K562 (cell line): ENCODE results near the gene DDAH1. TPM values are rescaled to one million over a fixed set of nuclear protein-coding genes. Genes with fewer than 3 reads are reported as not detected.

Experiments
- ATAC-seq: fragments of 200-7000 bp; cut with Tn5 transposase; 3 replicates; pipeline ENCODE4 v1.9.1; 2020; ENCODE audit warnings: moderate library complexity
- BruUV-seq: library from RNA; stranded (reverse); fragments of 400-500 nt; replicated peaks from 2 replicates; lab custom pipeline; 2021; lab: Mats Ljungman, UMichigan
- CTCF ChIA-PET: fragments of 300-600 bp; formaldehyde crosslinking; extraction: SDS; loops from one replicate; lab custom pipeline; 2021; ENCODE audit warnings: low intra/inter-chr PET ratio; lab: Yijun Ruan, JAX
- POLR2A ChIA-PET: fragments of 300-600, 350-650 bp; sonication (Branson Sonifier 250); formaldehyde crosslinking; extraction: SDS; loops from one replicate; lab custom pipeline; 2021; ENCODE audit warnings: antibody characterized with exemption, inconsistent platforms; lab: Yijun Ruan, JAX
- DNase-seq, 4 experiments: peaks; one replicate each; pipeline versions ENCODE4 v3.0.0 to v3.0.0-alpha.2; 2011 to 2018; ENCODE audit warnings: low spot score in 3 of 4, mixed read lengths in 3 of 4; ENCODE audit errors: extremely low read depth in 1 of 4
- FAIRE-seq: peaks from 2 replicates; lab custom pipeline; 2011; peaks lifted over from hg19 to GRCh38; lab: Jason Lieb, UNC
- H2AFZ ChIP-seq: 2 replicates; pipeline ENCODE4 v1.6.0; 2011; ENCODE audit warnings: low read depth, low read length, control low read depth, inconsistent platforms
- H3K27ac ChIP-seq: fragments of 200-600 bp; 3 replicates; pipeline ENCODE4 v1.8.0; 2011; ENCODE audit warnings: low read depth, mild to moderate bottlenecking, control low read depth, inconsistent platforms, low read length, moderate library complexity, mixed read lengths; ENCODE audit errors: extremely low read depth
- H3K27me3 ChIP-seq, 2 experiments: fragments of 300-600 bp in 1 of 2; 2 replicates in 1 of 2; 3 replicates in 1 of 2; pipeline versions ENCODE4 v1.6.0 to v1.8.0; 2011; ENCODE audit warnings: inconsistent platforms in 2 of 2, low read length in 2 of 2, mild to moderate bottlenecking in 1 of 2, mixed read lengths in 1 of 2, moderate library complexity in 1 of 2; ENCODE audit not compliant: control insufficient read depth in 2 of 2, insufficient read depth in 2 of 2
- H3K36me3 ChIP-seq: fragments of 300-600 bp; 3 replicates; pipeline ENCODE4 v1.8.0; 2011; ENCODE audit warnings: mild to moderate bottlenecking, low read length, inconsistent platforms; ENCODE audit not compliant: control insufficient read depth, insufficient read depth
- H3K4me1 ChIP-seq, 2 experiments: fragments of 200-600 bp in 1 of 2; replicated peaks in 1 of 2; 2 replicates in 1 of 2; 3 replicates in 1 of 2; pipeline versions ENCODE4 v1.5.1 to v1.8.0; 2011; ENCODE audit warnings: inconsistent platforms in 2 of 2, low read length in 2 of 2, mild to moderate bottlenecking in 1 of 2, mixed read lengths in 1 of 2, moderate library complexity in 1 of 2; ENCODE audit not compliant: control insufficient read depth in 2 of 2, insufficient read depth in 2 of 2
- H3K4me2 ChIP-seq: 2 replicates; pipeline ENCODE4 v1.6.1; 2011; ENCODE audit warnings: low read length, control low read depth, inconsistent platforms, mixed read lengths; ENCODE audit not compliant: insufficient read depth
- H3K4me3 ChIP-seq: fragments of 200-600 bp; sonication (generic), shearing (Covaris generic); 2 replicates; pipeline ENCODE4 v1.5.1; 2016; ENCODE audit warnings: control low read depth, inconsistent platforms
- H3K79me2 ChIP-seq: fragments of 200-600 bp; 3 replicates; pipeline ENCODE4 v1.8.0; 2011; ENCODE audit warnings: low read length, inconsistent platforms; ENCODE audit not compliant: control insufficient read depth, insufficient read depth
- H3K9ac ChIP-seq, 2 experiments: 2 replicates each; pipeline versions ENCODE4 v1.6.0 to v1.6.1; 2011; ENCODE audit warnings: low read depth in 2 of 2, low read length in 2 of 2, control low read depth in 1 of 2, inconsistent platforms in 1 of 2, mild to moderate bottlenecking in 1 of 2, mixed read lengths in 1 of 2; ENCODE audit not compliant: insufficient read depth in 1 of 2
- H3K9me1 ChIP-seq: one replicate; pipeline ENCODE4 v1.6.0; 2011; ENCODE audit warnings: inconsistent platforms, mild to moderate bottlenecking, low read length, moderate library complexity; ENCODE audit not compliant: control insufficient read depth, insufficient read depth
- H3K9me3 ChIP-seq: replicated peaks from 2 replicates; pipeline ENCODE4 v1.5.1; 2011; ENCODE audit warnings: low read depth, low read length, inconsistent platforms; ENCODE audit not compliant: control insufficient read depth, insufficient read depth
- H4K20me1 ChIP-seq: replicated peaks from 2 replicates; pipeline ENCODE4 v1.6.1; 2011; ENCODE audit warnings: low read length, inconsistent platforms, mixed read lengths; ENCODE audit not compliant: control insufficient read depth, insufficient read depth
- CHCHD3 ChIP-seq: fragments of 250-450 bp; sonication (Bioruptor Pico); IDR thresholded peaks from 2 replicates; pipeline ENCODE4 v2.1.2; 2022; ENCODE audit warnings: mild to moderate bottlenecking
- ELF2 ChIP-seq: fragments of 250-450 bp; sonication (Bioruptor Pico); IDR thresholded peaks from 2 replicates; pipeline ENCODE4 v1.5.0; 2021; ENCODE audit warnings: mild to moderate bottlenecking
- FOXJ3 ChIP-seq: sonication (generic); formaldehyde crosslinking; IDR thresholded peaks from 2 replicates; pipeline ENCODE4 v1.4.0; 2020; ENCODE audit warnings: mild to moderate bottlenecking, missing genetic modification reagents
- NFE2L1 ChIP-seq: fragments of 450-650 bp; IDR thresholded peaks from 2 replicates; pipeline ENCODE4 v1.6.1; 2016; ENCODE audit warnings: missing genetic modification characterization, low read depth, mild to moderate bottlenecking, missing compliant biosample characterization, moderate library complexity, borderline replicate concordance
- PHF20 ChIP-seq: fragments of 450-650 bp; IDR thresholded peaks from 2 replicates; pipeline ENCODE4 v1.6.1; 2018; ENCODE audit not compliant: partially characterized antibody
- RNF219 ChIP-seq: fragments of 250-450 bp; sonication (Bioruptor Pico); IDR thresholded peaks from 2 replicates; pipeline ENCODE4 v1.5.0; 2022; ENCODE audit warnings: mild to moderate bottlenecking
- SPI1 ChIP-seq: IDR thresholded peaks from 2 replicates; pipeline ENCODE4 v1.6.1; 2011; ENCODE audit warnings: low read depth, low read length, control low read depth, borderline replicate concordance
- TFAM ChIP-seq: fragments of 250-450 bp; sonication (Bioruptor Pico); conservative IDR thresholded peaks from 2 replicates; pipeline ENCODE4 v1.5.0; 2021; ENCODE audit warnings: mild to moderate bottlenecking, moderate library complexity
- ZNF121 ChIP-seq: sonication (generic); formaldehyde crosslinking; conservative IDR thresholded peaks from 2 replicates; pipeline ENCODE4 v1.8.0; 2022; ENCODE audit warnings: missing genetic modification reagents
- WGBS: fragments of 100-300 bp; shearing (Covaris generic); methylation state at CpG from one replicate; pipeline ENCODE4 v1.1.6; 2016; ENCODE audit warnings: low coverage, mixed read lengths; ENCODE audit not compliant: insufficient coverage; ENCODE audit errors: missing lambda C conversion rate; 5-methylcytosine and 5-hydroxymethylcytosine counted together
- in situ Hi-C: fragments of 300-500 bp; cut with MboI; formaldehyde crosslinking; loops from 4 replicates; pipeline ENCODE4 v1.15.0; 2018; ENCODE audit warnings: inconsistent platforms, mixed read lengths
- intact Hi-C: fragments of 100-400 bp; cut with micrococcal nuclease; formaldehyde crosslinking; loops from 2 replicates; pipeline ENCODE4 v1.14.2; 2022
- polyA plus RNA-seq, 8 experiments: library from polyadenylated mRNA; depleted of rRNA in 4 of 8; stranded (reverse) in 5 of 8; unstranded in 3 of 8; fragments of >200 nt; fragmentation: Nextera tagmentation in 2 of 8; fragmentation: Illumina TruSeq in 1 of 8; extraction: Ambion mirVana in 2 of 8; extraction: Trizol in 1 of 8; gene quantifications; 2 replicates each; pipeline versions ENCODE4 v1.2.1 to v1.2.3, GENCODE V29; 2011 to 2014; ENCODE audit warnings: inconsistent platforms in 1 of 8, missing spikeins in 1 of 8
- total RNA-seq, 7 experiments: library from RNA; depleted of rRNA in 6 of 7; stranded (reverse); fragments of >200 nt in 6 of 7; fragmentation: Illumina TruSeq in 2 of 7; extraction: Trizol in 2 of 7; gene quantifications; 2 replicates each; pipeline versions ENCODE4 v1.2.1 to v1.2.3, GENCODE V29; 2011 to 2021; ENCODE audit warnings: low replicate concordance in 1 of 7
- TF ChIP-seq, protein P1 (sequence below): fragments of 450-650 bp; formaldehyde crosslinking; IDR thresholded peaks from 2 replicates; pipeline ENCODE4 v1.4.0; 2022; ENCODE audit warnings: missing genetic modification characterization
- TF ChIP-seq, protein P2 (sequence below): fragments of 250-450 bp; sonication (Bioruptor Pico); IDR thresholded peaks from 2 replicates; pipeline ENCODE4 v1.4.0; 2020; ENCODE audit warnings: mild to moderate bottlenecking

DDAH1 gene
- total and polyA plus RNA-seq, 9 of the 15 experiments (the other 6 are each of a cell fraction or from before 2014, with no cell fraction given): 0.04 to 0.24 (median 0.10) TPM

DNA sequence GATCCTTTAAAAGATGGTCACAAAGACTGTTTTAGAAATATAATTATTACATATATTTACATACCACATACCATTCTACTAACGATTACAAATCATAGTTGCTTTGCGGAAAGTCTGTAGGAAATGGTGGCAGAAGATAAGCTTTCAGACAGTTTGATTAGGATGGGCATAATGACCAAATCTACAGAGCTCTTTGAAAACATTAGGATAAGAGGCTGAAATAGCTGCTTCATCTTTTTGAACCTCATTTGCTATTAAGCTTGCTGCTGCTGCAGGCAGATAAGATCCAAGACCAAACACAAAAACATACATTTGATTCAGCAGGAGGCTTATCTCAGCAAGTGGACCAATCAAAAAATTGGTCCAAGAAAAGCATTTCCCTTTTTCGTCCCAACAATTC lies 47.1 kb downstream of the DDAH1 start:
- H3K79me2 ChIP-seq: no peaks in the 10 kb centered on the region
- H3K4me2 ChIP-seq: no peak overlapping the region
- no peak overlapping the region for H3K4me3 ChIP-seq
- POLR2A ChIA-PET: no interaction called here
- H3K9ac ChIP-seq: no peak overlapping the region
- TF ChIP-seq TFAM: no peak
- TF ChIP-seq CHCHD3 (CRISPR knock-in tag): no peak
- no peak for TF ChIP-seq NFE2L1 (tag)
- TF ChIP-seq ELF2 (CRISPR knock-in tag): no peak
- TF ChIP-seq, protein P1, sequence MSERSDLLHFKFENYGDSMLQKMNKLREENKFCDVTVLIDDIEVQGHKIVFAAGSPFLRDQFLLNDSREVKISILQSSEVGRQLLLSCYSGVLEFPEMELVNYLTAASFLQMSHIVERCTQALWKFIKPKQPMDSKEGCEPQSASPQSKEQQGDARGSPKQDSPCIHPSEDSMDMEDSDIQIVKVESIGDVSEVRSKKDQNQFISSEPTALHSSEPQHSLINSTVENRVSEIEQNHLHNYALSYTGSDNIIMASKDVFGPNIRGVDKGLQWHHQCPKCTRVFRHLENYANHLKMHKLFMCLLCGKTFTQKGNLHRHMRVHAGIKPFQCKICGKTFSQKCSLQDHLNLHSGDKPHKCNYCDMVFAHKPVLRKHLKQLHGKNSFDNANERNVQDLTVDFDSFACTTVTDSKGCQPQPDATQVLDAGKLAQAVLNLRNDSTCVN (CRISPR knock-in tag): no peak
- no peak for TF ChIP-seq FOXJ3 (CRISPR knock-in tag)
- no peak for TF ChIP-seq RNF219 (CRISPR knock-in tag)
- no peak for TF ChIP-seq SPI1
- TF ChIP-seq, protein P2, sequence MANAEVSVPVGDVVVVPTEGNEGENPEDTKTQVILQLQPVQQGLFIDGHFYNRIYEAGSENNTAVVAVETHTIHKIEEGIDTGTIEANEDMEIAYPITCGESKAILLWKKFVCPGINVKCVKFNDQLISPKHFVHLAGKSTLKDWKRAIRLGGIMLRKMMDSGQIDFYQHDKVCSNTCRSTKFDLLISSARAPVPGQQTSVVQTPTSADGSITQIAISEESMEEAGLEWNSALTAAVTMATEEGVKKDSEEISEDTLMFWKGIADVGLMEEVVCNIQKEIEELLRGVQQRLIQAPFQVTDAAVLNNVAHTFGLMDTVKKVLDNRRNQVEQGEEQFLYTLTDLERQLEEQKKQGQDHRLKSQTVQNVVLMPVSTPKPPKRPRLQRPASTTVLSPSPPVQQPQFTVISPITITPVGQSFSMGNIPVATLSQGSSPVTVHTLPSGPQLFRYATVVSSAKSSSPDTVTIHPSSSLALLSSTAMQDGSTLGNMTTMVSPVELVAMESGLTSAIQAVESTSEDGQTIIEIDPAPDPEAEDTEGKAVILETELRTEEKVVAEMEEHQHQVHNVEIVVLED (CRISPR knock-in tag): no peak
- no peak for TF ChIP-seq ZNF121
- no peak for TF ChIP-seq PHF20
- TF ChIP-seq, all 486 proteins: peak for 0
- WGBS: 2% methylated on average over 3 of the region's 3 CpGs
- DNase-seq (no peak), FAIRE-seq (no peak), ATAC-seq (no peak)
- H2AFZ ChIP-seq: no peak overlapping the region
- H4K20me1 ChIP-seq: no peaks in the 10 kb centered on the region
- no peaks in the 10 kb centered on the region for H3K4me1 ChIP-seq
- no peaks in the 10 kb centered on the region for H3K9me3 ChIP-seq
- H3K9me1 ChIP-seq: no peaks in the 10 kb centered on the region
- no peaks in the 10 kb centered on the region for H3K36me3 ChIP-seq
- no TSS peak for BruUV-seq
- intact Hi-C loops: no loop called here
- no peaks in the 10 kb centered on the region for H3K27me3 ChIP-seq
- in situ Hi-C loops: no loop called here
- H3K27ac ChIP-seq: no peak overlapping the region
- CTCF ChIA-PET: no interaction called here
